Body of pancreas (tissue), 4 donors: Measurements from ENCODE around the gene CEP104. TPM values are rescaled to one million over a fixed set of nuclear protein-coding genes. Genes with fewer than 3 reads are reported as not detected.

Source experiments
- ATAC-seq: fragments of 150-250 bp; one replicate; pipeline ENCODE4 v1.9.1; 2016
- DNase-seq, 4 donors: peaks; one replicate each; pipeline ENCODE4 v3.0.0-alpha.2; 2019
- H3K27ac ChIP-seq, 4 donors: fragments of 200-600 bp; sonication (generic); 1 replicate in 3 of 4; 2 replicates in 1 of 4; pipeline versions ENCODE4 v1.5.1 to v1.6.1; 2016 to 2019; ENCODE audit warnings: mild to moderate bottlenecking in 1 of 4, mixed read lengths in 1 of 4, moderate library complexity in 1 of 4
- H3K27me3 ChIP-seq, 2 donors: fragments of 200-600 bp; sonication (generic); one replicate each; pipeline ENCODE4 v1.6.0; 2016; ENCODE audit warnings: mild to moderate bottlenecking in 1 of 2
- H3K36me3 ChIP-seq, 2 donors: fragments of 200-600 bp; sonication (generic); replicated peaks in 1 of 2; 2 replicates each; pipeline ENCODE4 v1.5.1; 2016; ENCODE audit warnings: low read depth in 2 of 2; ENCODE audit not compliant: insufficient read depth in 1 of 2
- H3K4me1 ChIP-seq: fragments of 200-600 bp; sonication (generic); one replicate; pipeline ENCODE4 v1.6.0; 2016
- H3K4me3 ChIP-seq, 2 donors: fragments of 200-600 bp; sonication (generic); 1 replicate in 1 of 2; 2 replicates in 1 of 2; pipeline ENCODE4 v1.5.1; 2016 to 2019
- H3K9me3 ChIP-seq, 3 donors: fragments of 200-600 bp; sonication (generic); 1 replicate in 2 of 3; 2 replicates in 1 of 3; pipeline ENCODE4 v1.5.1; 2016
- POLR2A ChIP-seq, 3 donors: fragments of 450-650 bp; IDR thresholded peaks; one replicate each; pipeline ENCODE4 v1.6.1; 2016; ENCODE audit warnings: antibody characterized with exemption in 3 of 3, mild to moderate bottlenecking in 2 of 3
- WGBS, 2 donors: methylation state at CpG; one replicate each; pipeline ENCODE4 v1.1.5; 2017; 5-methylcytosine and 5-hydroxymethylcytosine counted together
- intact Hi-C: fragments of 100-400 bp; cut with DNase I; formaldehyde crosslinking; loops from one replicate; pipeline ENCODE4 v1.15.1; 2023
- small RNA-seq: library from RNA; depleted of rRNA; stranded (forward); fragments of <200 nt; gene quantifications from one replicate; pipeline ENCODE3, GENCODE V24; 2016
- total RNA-seq, 2 donors: library from RNA; depleted of rRNA; stranded (reverse); fragments of >200 nt; gene quantifications; one replicate each; pipeline ENCODE4 v1.1.0, GENCODE V29; 2016
- TF ChIP-seq, protein P1 (sequence below), 7 experiments: fragments of 450-650 bp in 4 of 7; fragments of 200-600 bp in 3 of 7; sonication (generic) in 3 of 7; IDR thresholded peaks; one replicate each; pipeline ENCODE4 v1.5.1; 2016 to 2019; ENCODE audit warnings: antibody characterized with exemption in 7 of 7

Gene CEP104
- total RNA-seq, 2 donors from 2014 or later, result 17.9 to 22.1 TPM

DNA sequence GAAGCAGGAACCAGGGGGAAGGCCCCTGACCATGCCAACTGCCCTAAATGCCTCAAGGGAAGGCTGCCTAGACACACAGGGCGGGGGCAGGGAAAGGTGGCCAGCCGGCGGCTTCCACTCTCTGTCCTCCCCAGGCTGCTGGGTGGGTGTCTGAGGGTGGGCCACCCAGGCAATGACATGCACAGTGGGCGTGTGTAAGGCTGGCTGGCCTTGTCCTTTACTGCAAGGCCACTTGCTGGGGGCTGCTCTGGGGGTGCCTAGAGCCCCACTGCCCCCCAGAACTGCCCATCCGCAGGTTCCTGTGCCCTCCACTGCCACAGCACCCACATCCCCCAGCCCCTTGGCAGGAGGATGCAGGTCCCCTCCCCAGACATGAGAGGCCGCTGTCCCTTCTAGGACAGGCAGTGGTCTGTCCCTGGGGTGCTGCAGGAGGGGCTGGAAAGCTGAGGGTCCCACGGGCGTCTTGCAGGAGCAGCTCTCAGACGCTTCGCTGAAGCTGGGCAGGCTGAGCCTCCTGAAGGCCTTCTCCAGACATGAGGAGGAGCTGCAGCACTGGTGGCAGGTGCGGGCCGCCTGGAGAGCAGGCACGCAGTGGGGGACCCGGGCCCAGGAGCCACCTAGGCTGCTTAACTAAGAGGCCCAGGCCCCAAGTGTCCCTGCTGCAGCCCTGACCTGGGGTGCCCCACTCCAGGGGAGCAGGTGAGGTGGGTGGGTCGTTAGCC, 94.7 kb downstream of the CEP104 start:
- H3K36me3 ChIP-seq, result no peaks in the 10 kb centered on the region
- intact Hi-C loops, result no loop called here
- ATAC-seq (no peak), DNase-seq (no peak)
- H3K9me3 ChIP-seq, result no peaks in the 10 kb centered on the region
- no peaks in the 10 kb centered on the region for H3K27me3 ChIP-seq
- TF ChIP-seq, protein P1, sequence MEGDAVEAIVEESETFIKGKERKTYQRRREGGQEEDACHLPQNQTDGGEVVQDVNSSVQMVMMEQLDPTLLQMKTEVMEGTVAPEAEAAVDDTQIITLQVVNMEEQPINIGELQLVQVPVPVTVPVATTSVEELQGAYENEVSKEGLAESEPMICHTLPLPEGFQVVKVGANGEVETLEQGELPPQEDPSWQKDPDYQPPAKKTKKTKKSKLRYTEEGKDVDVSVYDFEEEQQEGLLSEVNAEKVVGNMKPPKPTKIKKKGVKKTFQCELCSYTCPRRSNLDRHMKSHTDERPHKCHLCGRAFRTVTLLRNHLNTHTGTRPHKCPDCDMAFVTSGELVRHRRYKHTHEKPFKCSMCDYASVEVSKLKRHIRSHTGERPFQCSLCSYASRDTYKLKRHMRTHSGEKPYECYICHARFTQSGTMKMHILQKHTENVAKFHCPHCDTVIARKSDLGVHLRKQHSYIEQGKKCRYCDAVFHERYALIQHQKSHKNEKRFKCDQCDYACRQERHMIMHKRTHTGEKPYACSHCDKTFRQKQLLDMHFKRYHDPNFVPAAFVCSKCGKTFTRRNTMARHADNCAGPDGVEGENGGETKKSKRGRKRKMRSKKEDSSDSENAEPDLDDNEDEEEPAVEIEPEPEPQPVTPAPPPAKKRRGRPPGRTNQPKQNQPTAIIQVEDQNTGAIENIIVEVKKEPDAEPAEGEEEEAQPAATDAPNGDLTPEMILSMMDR (IDR thresholded peaks at IDR 0.05), result no peak
- no peak for TF ChIP-seq POLR2A (IDR thresholded peaks at IDR 0.05)
- H3K27ac ChIP-seq, result no peak overlapping the region
- no peak overlapping the region for H3K4me3 ChIP-seq
- H3K4me1 ChIP-seq, result peaks cover 5% of the 10 kb centered on the region
- WGBS, 2 donors, result 40 to 69% methylated on average over 1 to 15 of the region's 15 CpGs

Small RNAs within 50 kb of the gene (small RNA-seq; reads per million reads assigned to genes)
- gene RN7SL574P, result not detected

Other genes starting within 250 kb of the CEP104 start
- 10 to 100 TPM; 22.4 to 24.9 TPM for gene MEGF6, start 245.7 kb downstream of the CEP104 start, total RNA-seq
- gene TPRG1L, start 232.2 kb downstream of the CEP104 start, total RNA-seq, result 10 to 100 TPM in 1 of 2 donors, 1 to 10 TPM in 1; 8.6 to 24.4 TPM
- gene WRAP73, start 207.1 kb downstream of the CEP104 start, total RNA-seq, result 10 to 100 TPM in 1 of 2 donors, 1 to 10 TPM in 1; 7.8 to 35.6 TPM
- 10 to 100 TPM in 1 of 2 donors, under 1 TPM in 1; 0.26 to 13.5 TPM for gene TP73, start 204.7 kb downstream of the CEP104 start, total RNA-seq
- not detected for gene CCDC27, start 104.8 kb downstream of the CEP104 start, total RNA-seq
- 1 to 10 TPM in 1 of 2 donors, not detected in 1; 5.2 TPM for gene SMIM1, start 84.5 kb downstream of the CEP104 start, total RNA-seq
- 10 to 100 TPM; 40.0 to 49.4 TPM for gene LRRC47, start 60.7 kb downstream of the CEP104 start, total RNA-seq
- gene DFFB, start 265 bp upstream of the CEP104 start, total RNA-seq, result 10 to 100 TPM in 1 of 2 donors, 1 to 10 TPM in 1; 6.5 to 13.5 TPM
- 10 to 100 TPM; 14.8 to 15.6 TPM for gene C1orf174, start 43.1 kb upstream of the CEP104 start, total RNA-seq